ENCODE measurements around the gene FMR1NB.

GRCh38 chrX:147933815-147934214, 47.3 kb upstream of the FMR1NB start:
- TF ChIP-seq CTCF (IDR thresholded peaks at IDR 0.05; ENCODE audit: insufficient read depth, low read depth, low read length) (no peak), EZH2 (IDR thresholded peaks at IDR 0.05; ENCODE audit: insufficient read depth, low read length) (no peak)

Measured in astrocyte (in vitro differentiated cells and primary cell).